A549 (cell line): ENCODE data around the gene AKR1A1. TPM values are rescaled to one million over a fixed set of nuclear protein-coding genes. Genes with fewer than 3 reads are reported as not detected.
A peak's percentile ranks its signal among the peaks of the same experiment; 100 is the strongest.

Experiments
- ATAC-seq, 2 experiments: fragments of 200-7000 bp in 1 of 2; fragments of >200 bp in 1 of 2; cut with Nextera tagmentation in 1 of 2; cut with Tn5 transposase in 1 of 2; 3 replicates each; pipeline versions ENCODE4 v1.8.0 to v1.9.1; 2018 to 2020; ENCODE audit warnings: mild to moderate bottlenecking in 1 of 2, moderate library complexity in 1 of 2
- CTCF ChIA-PET: fragments of 300-600 bp; sonication (Branson Sonifier 250); formaldehyde crosslinking; extraction: SDS; loops from one replicate; lab custom pipeline; 2021; ENCODE audit warnings: antibody characterized with exemption, inconsistent platforms; lab: Yijun Ruan, JAX
- POLR2A ChIA-PET: fragments of 350-600 bp; formaldehyde crosslinking; extraction: SDS; loops from one replicate; lab custom pipeline; 2021; ENCODE audit warnings: antibody characterized with exemption, inconsistent platforms; lab: Yijun Ruan, JAX
- DNase-seq, 2 experiments: peaks; one replicate each; pipeline versions ENCODE4 v3.0.0 to v3.0.0-alpha.2; 2011 to 2016; ENCODE audit warnings: low read depth in 1 of 2, low spot score in 1 of 2
- FAIRE-seq: peaks from 2 replicates; lab custom pipeline; 2011; peaks lifted over from hg19 to GRCh38; lab: Jason Lieb, UNC
- H3K27ac ChIP-seq, 2 experiments: fragments of >200 bp; sonication (Bioruptor Twin); formaldehyde crosslinking; 3 replicates each; pipeline ENCODE4 v1.5.1; 2016 to 2017
- H3K4me1 ChIP-seq: fragments of >200 bp; sonication (Bioruptor Twin); formaldehyde crosslinking; 3 replicates; pipeline ENCODE4 v1.6.1; 2016
- H3K4me2 ChIP-seq: fragments of >200 bp; sonication (Bioruptor Twin); formaldehyde crosslinking; 3 replicates; pipeline ENCODE4 v1.6.1; 2016
- H3K4me3 ChIP-seq: fragments of >200 bp; sonication (Bioruptor Twin); formaldehyde crosslinking; 3 replicates; pipeline ENCODE4 v1.5.1; 2016
- H3K9me3 ChIP-seq: fragments of >200 bp; sonication (Bioruptor Twin); formaldehyde crosslinking; 3 replicates; pipeline ENCODE4 v1.6.1; 2016
- CHD2 ChIP-seq: fragments of 150-350 bp; IDR thresholded peaks from 2 replicates; pipeline ENCODE4 v1.6.1; 2014; ENCODE audit warnings: low read length; ENCODE audit not compliant: partially characterized antibody
- EHMT2 ChIP-seq: fragments of 200-600 bp; sonication (generic); IDR thresholded peaks from 2 replicates; pipeline ENCODE4 v1.6.1; 2016; ENCODE audit warnings: antibody characterized with exemption, low read depth, mild to moderate bottlenecking, moderate library complexity
- GATA3 ChIP-seq: IDR thresholded peaks from 2 replicates; pipeline ENCODE4 v1.6.1; 2012; ENCODE audit warnings: borderline replicate concordance
- HEYL ChIP-seq: fragments of 250-450 bp; sonication (Bioruptor Pico); IDR thresholded peaks from 2 replicates; pipeline ENCODE4 v1.8.0; 2021; ENCODE audit warnings: mild to moderate bottlenecking, moderate library complexity
- HOXA7 ChIP-seq: fragments of 250-450 bp; sonication (Bioruptor Pico); IDR thresholded peaks from 2 replicates; pipeline ENCODE4 v1.5.0; 2020; ENCODE audit warnings: mild to moderate bottlenecking, moderate library complexity
- HOXB13 ChIP-seq: fragments of 250-450 bp; sonication (Bioruptor Pico); IDR thresholded peaks from 2 replicates; pipeline ENCODE4 v1.5.0; 2020; ENCODE audit warnings: low read depth, mild to moderate bottlenecking, moderate library complexity
- JUN ChIP-seq, 2 experiments: fragments of >200 bp; sonication (Bioruptor Twin); formaldehyde crosslinking; IDR thresholded peaks; 2 replicates in 1 of 2; 3 replicates in 1 of 2; pipeline ENCODE4 v1.6.1; 2016 to 2017
- JUNB ChIP-seq: fragments of >200 bp; sonication (Bioruptor Twin); formaldehyde crosslinking; IDR thresholded peaks from 2 replicates; pipeline ENCODE4 v1.6.1; 2016
- KDM1A ChIP-seq: fragments of 200-600 bp; sonication (generic); IDR thresholded peaks from 2 replicates; pipeline ENCODE4 v1.6.1; 2016; ENCODE audit warnings: low read depth, mild to moderate bottlenecking
- KDM5A ChIP-seq: fragments of 200-600 bp; sonication (generic); IDR thresholded peaks from 2 replicates; pipeline ENCODE4 v1.6.1; 2016; ENCODE audit warnings: antibody characterized with exemption, mild to moderate bottlenecking
- NFE2L2 ChIP-seq: fragments of 150-350 bp; conservative IDR thresholded peaks from 2 replicates; pipeline ENCODE4 v1.6.1; 2014; ENCODE audit warnings: low read length
- NR3C1 ChIP-seq: fragments of >200 bp; sonication (Bioruptor Twin); formaldehyde crosslinking; IDR thresholded peaks from 3 replicates; pipeline ENCODE4 v1.6.1; 2017
- PHF8 ChIP-seq: fragments of 200-600 bp; sonication (generic); IDR thresholded peaks from 2 replicates; pipeline ENCODE4 v1.6.1; 2016; ENCODE audit warnings: low read depth, mild to moderate bottlenecking, antibody characterized with exemption, moderate library complexity, borderline replicate concordance
- RFX5 ChIP-seq: fragments of 450-650 bp; IDR thresholded peaks from 2 replicates; pipeline ENCODE4 v1.7.1; 2014; ENCODE audit warnings: antibody characterized with exemption, mild to moderate bottlenecking, moderate library complexity
- TFCP2L1 ChIP-seq: fragments of 250-450 bp; sonication (Bioruptor Pico); IDR thresholded peaks from 2 replicates; pipeline ENCODE4 v1.5.0; 2021; ENCODE audit warnings: mild to moderate bottlenecking
- ZC3H11A ChIP-seq: fragments of 450-650 bp; IDR thresholded peaks from 2 replicates; pipeline ENCODE4 v1.6.1; 2014; ENCODE audit warnings: antibody characterized with exemption, mild to moderate bottlenecking
- ZSCAN20 ChIP-seq: fragments of 250-450 bp; sonication (Bioruptor Pico); IDR thresholded peaks from 2 replicates; pipeline ENCODE4 v1.8.0; 2022; ENCODE audit warnings: mild to moderate bottlenecking, moderate library complexity
- WGBS: methylation state at CpG from one replicate; pipeline ENCODE4 v1.1.6; 2017; ENCODE audit errors: missing lambda C conversion rate; 5-methylcytosine and 5-hydroxymethylcytosine counted together
- polyA plus RNA-seq, 4 experiments: library from polyadenylated mRNA; depleted of rRNA in 3 of 4; stranded (reverse); fragments of >200 nt; fragmentation: RNase III in 1 of 4; extraction: RNeasy Plus Mini Kit Qiagen cat#74134 plus additional on column Dnase treatment in 1 of 4; gene quantifications; 2 replicates in 3 of 4; 3 replicates in 1 of 4; pipeline ENCODE4 v1.2.3, GENCODE V29; 2011 to 2017
- TF ChIP-seq, protein P1 (sequence below): fragments of 450-650 bp; IDR thresholded peaks from 2 replicates; pipeline ENCODE4 v1.6.1; 2014; ENCODE audit warnings: antibody characterized with exemption
- TF ChIP-seq, protein P2 (sequence below): IDR thresholded peaks from 2 replicates; pipeline ENCODE4 v1.6.1; 2012; ENCODE audit warnings: low read depth, borderline replicate concordance
- TF ChIP-seq, protein P3 (sequence below): IDR thresholded peaks from 2 replicates; pipeline ENCODE4 v1.6.1; 2012
- TF ChIP-seq, protein P4 (sequence below): fragments of 250-450 bp; sonication (Bioruptor Pico); IDR thresholded peaks from 2 replicates; pipeline ENCODE4 v1.5.0; 2021; ENCODE audit warnings: mild to moderate bottlenecking, moderate library complexity, borderline replicate concordance
- TF ChIP-seq, protein P5 (sequence below): fragments of >200 bp; sonication (Bioruptor Twin); formaldehyde crosslinking; IDR thresholded peaks from 3 replicates; pipeline ENCODE4 v1.6.1; 2016

The AKR1A1 gene
- polyA plus RNA-seq, 2 of the 4 experiments (the other 2 are of a cell fraction) = 89.0 to 110 TPM

DNA sequence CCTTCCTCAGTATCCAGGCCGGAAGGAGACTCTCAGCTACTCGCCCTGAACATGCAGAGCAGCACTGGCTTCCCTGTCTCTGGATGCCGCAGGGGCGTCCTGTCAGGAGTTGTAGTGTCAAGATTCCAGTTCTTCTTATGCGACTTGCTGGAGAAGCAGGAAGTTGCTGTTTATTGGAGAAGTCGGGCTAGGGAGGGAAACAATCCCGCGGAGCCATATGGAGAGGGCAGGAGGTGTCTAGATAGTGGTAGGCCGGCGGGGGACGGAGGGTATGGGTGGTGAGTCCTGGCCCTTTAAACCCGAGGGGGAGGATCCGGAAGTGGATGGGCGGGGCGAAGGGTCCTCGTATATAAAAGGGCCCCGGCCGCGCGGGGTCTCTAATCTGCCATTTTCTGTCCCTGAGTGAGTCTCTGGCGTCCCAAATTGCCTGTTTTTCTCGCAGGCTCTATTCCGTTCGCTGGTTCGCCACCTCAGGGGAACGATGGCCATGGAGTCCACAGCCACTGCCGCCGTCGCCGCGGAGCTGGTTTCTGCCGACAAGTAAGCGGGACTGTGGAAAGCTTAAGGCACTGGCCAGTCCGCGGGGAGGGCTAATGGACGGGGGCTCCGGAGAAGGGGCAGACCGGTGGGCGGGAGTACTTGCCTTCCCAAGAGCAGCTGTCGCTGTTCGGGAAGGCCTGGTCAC lies 33.2 kb downstream of the AKR1A1 start, which contains the start of gene NASP (continued):
- TF ChIP-seq CHD2 = no peak
- no peak for TF ChIP-seq KDM1A
- no peak for TF ChIP-seq NR3C1
- TF ChIP-seq JUN (IDR thresholded peaks at IDR 0.05) = peak; percentile 24 to 76; a peak in 3 of 5 replicates
- no peak for TF ChIP-seq EHMT2
- no peak for TF ChIP-seq RFX5
- TF ChIP-seq, protein P1, sequence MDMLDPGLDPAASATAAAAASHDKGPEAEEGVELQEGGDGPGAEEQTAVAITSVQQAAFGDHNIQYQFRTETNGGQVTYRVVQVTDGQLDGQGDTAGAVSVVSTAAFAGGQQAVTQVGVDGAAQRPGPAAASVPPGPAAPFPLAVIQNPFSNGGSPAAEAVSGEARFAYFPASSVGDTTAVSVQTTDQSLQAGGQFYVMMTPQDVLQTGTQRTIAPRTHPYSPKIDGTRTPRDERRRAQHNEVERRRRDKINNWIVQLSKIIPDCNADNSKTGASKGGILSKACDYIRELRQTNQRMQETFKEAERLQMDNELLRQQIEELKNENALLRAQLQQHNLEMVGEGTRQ = no peak
- TF ChIP-seq, protein P2, sequence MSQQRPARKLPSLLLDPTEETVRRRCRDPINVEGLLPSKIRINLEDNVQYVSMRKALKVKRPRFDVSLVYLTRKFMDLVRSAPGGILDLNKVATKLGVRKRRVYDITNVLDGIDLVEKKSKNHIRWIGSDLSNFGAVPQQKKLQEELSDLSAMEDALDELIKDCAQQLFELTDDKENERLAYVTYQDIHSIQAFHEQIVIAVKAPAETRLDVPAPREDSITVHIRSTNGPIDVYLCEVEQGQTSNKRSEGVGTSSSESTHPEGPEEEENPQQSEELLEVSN = no peak
- 0 out of 2 replicates have a peak, but pooled peaks have one; percentile 53 for TF ChIP-seq TFCP2L1 (CRISPR knock-in tag)
- TF ChIP-seq GATA3 = no peak
- no peak for TF ChIP-seq HOXA7 (CRISPR knock-in tag)
- TF ChIP-seq, all 56 proteins: peak for 8

DNA sequence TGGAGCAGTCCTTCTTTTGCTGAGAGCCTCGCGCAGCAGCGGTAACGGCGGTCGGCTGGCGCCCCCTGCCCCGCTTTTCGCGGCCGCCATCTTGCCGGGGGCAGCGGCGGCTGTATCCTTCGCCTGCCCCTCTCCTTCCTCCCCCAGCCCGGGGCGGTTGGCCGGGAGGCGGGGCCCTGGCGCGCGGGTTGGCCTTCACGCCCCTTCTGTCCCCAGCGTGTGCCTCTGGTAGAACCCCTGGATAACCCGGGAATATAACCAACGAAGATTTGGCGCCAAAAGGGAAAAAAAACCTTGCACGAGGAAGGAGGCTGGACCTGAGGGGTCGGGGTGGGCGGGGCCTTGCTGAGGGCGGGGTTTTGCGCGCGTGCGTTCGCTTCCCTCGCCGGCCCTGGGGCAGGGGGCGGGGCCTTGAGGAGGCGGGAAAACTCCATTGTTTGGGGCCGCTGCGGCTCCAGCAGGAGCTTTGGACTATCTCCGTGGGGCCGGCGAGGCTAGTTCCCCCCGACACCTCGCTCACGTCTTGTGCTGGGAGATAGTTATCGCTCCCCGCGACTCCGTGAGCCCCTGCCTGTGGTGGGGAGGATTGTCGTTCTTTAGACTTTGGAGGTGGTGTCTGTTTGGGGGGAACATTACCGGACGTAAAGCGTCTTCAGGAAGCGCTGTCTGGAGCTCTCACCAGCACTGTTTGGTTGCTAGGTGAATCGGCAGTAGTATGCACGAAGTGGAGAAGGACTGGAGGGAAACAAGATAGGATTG lies 33.9 kb downstream of the AKR1A1 start:
- FAIRE-seq (no peak), DNase-seq (peak; percentile 71 to 89), ATAC-seq (peak; percentile 68 to 70)
- Histone ChIP-seq H3K4me2 (peak overlapping the region; percentile 94), H3K9me3 (no peaks in the 10 kb centered on the region), H3K4me1 (peaks cover 13% of the 10 kb centered on the region; the same call in 2 of the 3 replicates), H3K27ac (peak overlapping the region; percentile 91 to 98), H3K4me3 (peak overlapping the region; percentile 89)
- CTCF ChIA-PET = no interaction called here
- POLR2A ChIA-PET = interaction anchor here (0.8 to 3.6 kb wide), 4 partner anchors 9 to 104 kb away, joined by 3 to 27 read pairs (median 4); partner anchors contain the start of genes AKR1A1, PRDX1 and TMEM69
- WGBS = 4% methylated on average over 9 of the region's 59 CpGs
- TF ChIP-seq, protein P3, sequence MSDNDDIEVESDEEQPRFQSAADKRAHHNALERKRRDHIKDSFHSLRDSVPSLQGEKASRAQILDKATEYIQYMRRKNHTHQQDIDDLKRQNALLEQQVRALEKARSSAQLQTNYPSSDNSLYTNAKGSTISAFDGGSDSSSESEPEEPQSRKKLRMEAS = peak; percentile 45; the same call in 1 of the 2 replicates
- no peak for TF ChIP-seq HEYL (CRISPR knock-in tag)
- TF ChIP-seq, protein P2 = peak; percentile 62
- 0 out of 2 replicates have a peak, but pooled peaks have one; percentile 25 for TF ChIP-seq PHF8
- TF ChIP-seq, protein P4, sequence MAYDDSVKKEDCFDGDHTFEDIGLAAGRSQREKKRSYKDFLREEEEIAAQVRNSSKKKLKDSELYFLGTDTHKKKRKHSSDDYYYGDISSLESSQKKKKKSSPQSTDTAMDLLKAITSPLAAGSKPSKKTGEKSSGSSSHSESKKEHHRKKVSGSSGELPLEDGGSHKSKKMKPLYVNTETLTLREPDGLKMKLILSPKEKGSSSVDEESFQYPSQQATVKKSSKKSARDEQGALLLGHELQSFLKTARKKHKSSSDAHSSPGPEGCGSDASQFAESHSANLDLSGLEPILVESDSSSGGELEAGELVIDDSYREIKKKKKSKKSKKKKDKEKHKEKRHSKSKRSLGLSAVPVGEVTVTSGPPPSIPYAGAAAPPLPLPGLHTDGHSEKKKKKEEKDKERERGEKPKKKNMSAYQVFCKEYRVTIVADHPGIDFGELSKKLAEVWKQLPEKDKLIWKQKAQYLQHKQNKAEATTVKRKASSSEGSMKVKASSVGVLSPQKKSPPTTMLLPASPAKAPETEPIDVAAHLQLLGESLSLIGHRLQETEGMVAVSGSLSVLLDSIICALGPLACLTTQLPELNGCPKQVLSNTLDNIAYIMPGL (CRISPR knock-in tag) = no peak
- TF ChIP-seq KDM5A = 0 out of 2 replicates have a peak, but pooled peaks have one; percentile 38

DNA sequence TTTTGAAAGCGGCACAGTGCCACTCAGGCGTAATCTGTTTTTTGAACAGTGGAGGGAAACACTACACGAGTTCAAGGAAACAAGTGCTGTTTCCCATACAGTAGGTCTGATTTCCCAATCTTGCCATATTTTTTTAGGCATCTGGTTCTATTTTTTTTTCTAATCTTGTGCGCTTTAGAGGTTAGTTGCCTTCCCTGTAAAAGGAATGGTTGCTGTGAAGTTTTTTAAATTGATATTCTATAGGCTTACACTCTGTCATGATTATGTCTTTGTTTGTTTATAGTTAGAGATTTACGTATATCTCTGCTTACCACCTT lies 34.4 kb downstream of the AKR1A1 start:
- DNase-seq = no peak
- Histone ChIP-seq H3K27ac (peak overlapping the region in 1 of 2 experiments; percentile 98; a peak in 2 of 6 replicates), H3K4me2 (peak overlapping the region; percentile 94), H3K9me3 (no peaks in the 10 kb centered on the region), H3K4me1 (peaks cover 14% of the 10 kb centered on the region; the same call in 2 of the 3 replicates), H3K4me3 (peak overlapping the region; percentile 89)
- ChIA-PET POLR2A (interaction anchor here (0.8 to 3.6 kb wide), 3 partner anchors 9 to 64 kb away, joined by 3 to 27 read pairs (median 3); partner anchors contain the start of genes AKR1A1 and PRDX1), CTCF (no interaction called here)
- WGBS = 2% methylated on average over 5 of the region's 5 CpGs
- ATAC-seq = no peak
- TF ChIP-seq NFE2L2 (no peak), JUNB (no peak), HOXA7 (CRISPR knock-in tag) (no peak), ZC3H11A (no peak), KDM5A (no peak), ZSCAN20 (no peak), HOXB13 (CRISPR knock-in tag) (no peak)
- TF ChIP-seq, protein P5, sequence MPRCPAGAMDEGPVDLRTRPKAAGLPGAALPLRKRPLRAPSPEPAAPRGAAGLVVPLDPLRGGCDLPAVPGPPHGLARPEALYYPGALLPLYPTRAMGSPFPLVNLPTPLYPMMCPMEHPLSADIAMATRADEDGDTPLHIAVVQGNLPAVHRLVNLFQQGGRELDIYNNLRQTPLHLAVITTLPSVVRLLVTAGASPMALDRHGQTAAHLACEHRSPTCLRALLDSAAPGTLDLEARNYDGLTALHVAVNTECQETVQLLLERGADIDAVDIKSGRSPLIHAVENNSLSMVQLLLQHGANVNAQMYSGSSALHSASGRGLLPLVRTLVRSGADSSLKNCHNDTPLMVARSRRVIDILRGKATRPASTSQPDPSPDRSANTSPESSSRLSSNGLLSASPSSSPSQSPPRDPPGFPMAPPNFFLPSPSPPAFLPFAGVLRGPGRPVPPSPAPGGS = no peak
- TF ChIP-seq, protein P2 = no peak
- no peak for FAIRE-seq
